K562 (cell line): Measurements from ENCODE around the gene MCL1. TPM values are rescaled to one million over a fixed set of nuclear protein-coding genes. Genes with fewer than 3 reads are reported as not detected.

Experiments
- CBFA2T2 ChIP-seq: fragments of 450-650 bp; conservative IDR thresholded peaks from 2 replicates; pipeline ENCODE4 v1.6.1; 2017; ENCODE audit warnings: mild to moderate bottlenecking
- CLOCK ChIP-seq: fragments of 250-450 bp; sonication (Bioruptor Pico); IDR thresholded peaks from 2 replicates; pipeline ENCODE4 v1.4.0; 2020; ENCODE audit warnings: mild to moderate bottlenecking, moderate library complexity, borderline replicate concordance
- FOXM1 ChIP-seq, 2 experiments: fragments of 450-650 bp in 1 of 2; sonication (generic) in 1 of 2; formaldehyde crosslinking in 1 of 2; IDR thresholded peaks; 2 replicates each; pipeline versions ENCODE4 v1.6.1 to v1.9.0; 2017 to 2022; ENCODE audit warnings: low read depth in 2 of 2, mild to moderate bottlenecking in 2 of 2, missing genetic modification reagents in 1 of 2, moderate library complexity in 1 of 2
- MAX ChIP-seq: sonication (generic); formaldehyde crosslinking; IDR thresholded peaks from 2 replicates; pipeline ENCODE4 v1.9.0; 2022; ENCODE audit warnings: mild to moderate bottlenecking, missing genetic modification reagents
- POLR2AphosphoS5 ChIP-seq: IDR thresholded peaks from 2 replicates; pipeline ENCODE4 v1.6.1; 2011; ENCODE audit warnings: mild to moderate bottlenecking, low read depth, low read length, moderate library complexity; ENCODE audit not compliant: control insufficient read depth, insufficient read depth
- POLR2B ChIP-seq: fragments of 450-650 bp; IDR thresholded peaks from 2 replicates; pipeline ENCODE4 v1.6.1; 2018; ENCODE audit warnings: low read depth; ENCODE audit not compliant: partially characterized antibody
- RBM17 ChIP-seq: fragments of 200-400 bp; formaldehyde crosslinking; IDR thresholded peaks from 2 replicates; pipeline ENCODE4 v1.6.1; 2017; ENCODE audit warnings: low read depth, mild to moderate bottlenecking, low read length, borderline replicate concordance
- SMAD4 ChIP-seq: fragments of 250-450 bp; sonication (Bioruptor Pico); conservative IDR thresholded peaks from 2 replicates; pipeline ENCODE4 v1.8.0; 2021; ENCODE audit warnings: inconsistent platforms, mild to moderate bottlenecking, moderate library complexity
- SMARCA5 ChIP-seq: fragments of 450-650 bp; IDR thresholded peaks from 2 replicates; pipeline ENCODE4 v1.6.1; 2016
- TGIF2 ChIP-seq: sonication (generic); formaldehyde crosslinking; IDR thresholded peaks from 2 replicates; pipeline ENCODE4 v1.8.1; 2022; ENCODE audit warnings: mild to moderate bottlenecking, missing genetic modification reagents, moderate library complexity
- THRB ChIP-seq: fragments of 450-650 bp; formaldehyde crosslinking; conservative IDR thresholded peaks from 2 replicates; pipeline ENCODE4 v1.4.0; 2022; ENCODE audit warnings: mild to moderate bottlenecking, missing genetic modification characterization
- TRIM28 ChIP-seq: fragments of 450-650 bp; IDR thresholded peaks from 2 replicates; pipeline ENCODE4 v1.6.1; 2017
- ZFP91 ChIP-seq: sonication (generic); formaldehyde crosslinking; IDR thresholded peaks from 2 replicates; pipeline ENCODE4 v1.8.0; 2022; ENCODE audit warnings: mild to moderate bottlenecking, missing genetic modification reagents
- ZNF592 ChIP-seq: fragments of 450-650 bp; IDR thresholded peaks from 2 replicates; pipeline ENCODE4 v1.6.1; 2017; ENCODE audit warnings: antibody characterized with exemption, mild to moderate bottlenecking
- ZNF780A ChIP-seq: fragments of 250-450 bp; sonication (Bioruptor Pico); IDR thresholded peaks from 2 replicates; pipeline ENCODE4 v1.5.0; 2021; ENCODE audit warnings: mild to moderate bottlenecking
- polyA plus RNA-seq, 8 experiments: library from polyadenylated mRNA; depleted of rRNA in 4 of 8; stranded (reverse) in 5 of 8; unstranded in 3 of 8; fragments of >200 nt; fragmentation: Nextera tagmentation in 2 of 8; fragmentation: Illumina TruSeq in 1 of 8; extraction: Ambion mirVana in 2 of 8; extraction: Trizol in 1 of 8; gene quantifications; 2 replicates each; pipeline versions ENCODE4 v1.2.1 to v1.2.3, GENCODE V29; 2011 to 2014; ENCODE audit warnings: inconsistent platforms in 1 of 8, missing spikeins in 1 of 8
- total RNA-seq, 7 experiments: library from RNA; depleted of rRNA in 6 of 7; stranded (reverse); fragments of >200 nt in 6 of 7; fragmentation: Illumina TruSeq in 2 of 7; extraction: Trizol in 2 of 7; gene quantifications; 2 replicates each; pipeline versions ENCODE4 v1.2.1 to v1.2.3, GENCODE V29; 2011 to 2021; ENCODE audit warnings: low replicate concordance in 1 of 7

Gene MCL1
- total and polyA plus RNA-seq, 9 of the 15 experiments (the other 6 are each of a cell fraction or from before 2014, with no cell fraction given) = 27.1 to 224 (median 138) TPM

GRCh38 chr1:150579945-150580642 lies 684 bp upstream of the MCL1 start (continued):
- peak; percentile 50; the same call in 1 of the 2 replicates for TF ChIP-seq TRIM28
- TF ChIP-seq TGIF2 = no peak
- TF ChIP-seq MAX (CRISPR knock-in tag) = no peak
- TF ChIP-seq ZNF592 = peak; percentile 66; the same call in 1 of the 2 replicates
- no peak for TF ChIP-seq CLOCK (CRISPR knock-in tag)
- 0 out of 2 replicates have a peak, but pooled peaks have one; percentile 38 for TF ChIP-seq SMARCA5
- no peak for TF ChIP-seq POLR2AphosphoS5
- peak; percentile 40; the same call in 1 of the 2 replicates for TF ChIP-seq THRB (CRISPR knock-in tag)
- TF ChIP-seq POLR2B = peak; percentile 20
- no peak; the same call in 1 of the 2 replicates for TF ChIP-seq CBFA2T2
- no peak for TF ChIP-seq FOXM1 (IDR thresholded peaks at IDR 0.05; ENCODE audit: low read depth)
- TF ChIP-seq FOXM1 (CRISPR knock-in tag; IDR thresholded peaks at IDR 0.05; ENCODE audit: low read depth) = no peak
- TF ChIP-seq ZFP91 (CRISPR knock-in tag) = no peak; the same call in 1 of the 2 replicates
- TF ChIP-seq ZNF780A (CRISPR knock-in tag) = no peak
- TF ChIP-seq RBM17 = no peak
- TF ChIP-seq SMAD4 (CRISPR knock-in tag) = no peak
